ENCODE results near the gene UBTD1.

DNA sequence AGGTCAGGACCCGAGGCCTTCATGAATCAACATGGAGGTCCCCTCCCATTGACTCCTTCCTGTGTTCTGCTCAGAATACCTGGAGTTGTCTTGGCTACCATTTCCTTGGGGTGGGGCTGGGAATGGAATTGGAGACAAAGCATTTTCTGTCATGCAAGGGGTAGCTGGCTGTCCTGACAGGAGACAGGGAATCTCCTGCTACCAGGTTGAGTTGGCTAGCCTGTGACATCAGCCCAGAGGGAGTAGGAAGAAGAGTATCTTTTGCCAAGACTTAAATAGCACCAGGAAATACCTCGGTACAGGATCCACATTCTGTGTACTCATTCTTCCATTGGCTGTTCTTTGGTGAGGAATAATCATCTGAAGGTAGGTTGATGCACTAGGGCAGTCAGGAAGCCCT is 47.9 kb upstream of the UBTD1 start:
- TF ChIP-seq YY1 (IDR thresholded peaks at IDR 0.05; ENCODE audit: insufficient read depth, insufficient read length) (no peak), ZNF274 (IDR thresholded peaks at IDR 0.05; ENCODE audit: low read depth, low read length) (no peak)
